Right renal pelvis (tissue), 4 donors: Measurements from ENCODE around the gene IP6K2. TPM values are rescaled to one million over a fixed set of nuclear protein-coding genes. Genes with fewer than 3 reads are reported as not detected.

Experiments
- DNase-seq, 4 donors: peaks; one replicate each; pipeline ENCODE4 v3.0.0-alpha.2; 2013; ENCODE audit warnings: low read depth in 4 of 4, low spot score in 3 of 4, missing footprints in 1 of 4
- polyA plus RNA-seq, 4 donors: library from polyadenylated mRNA; unstranded; fragments of 120-200 nt; gene quantifications; one replicate each; pipeline ENCODE4 v1.2.1, GENCODE V29; 2013; ENCODE audit not compliant: insufficient read length in 4 of 4

IP6K2 gene
- polyA plus RNA-seq, 4 donors, result 183 to 280 (median 215) TPM

GRCh38 chr3:48644898-48645760, 71.9 kb downstream of the IP6K2 start:
- no peak for DNase-seq

DNA sequence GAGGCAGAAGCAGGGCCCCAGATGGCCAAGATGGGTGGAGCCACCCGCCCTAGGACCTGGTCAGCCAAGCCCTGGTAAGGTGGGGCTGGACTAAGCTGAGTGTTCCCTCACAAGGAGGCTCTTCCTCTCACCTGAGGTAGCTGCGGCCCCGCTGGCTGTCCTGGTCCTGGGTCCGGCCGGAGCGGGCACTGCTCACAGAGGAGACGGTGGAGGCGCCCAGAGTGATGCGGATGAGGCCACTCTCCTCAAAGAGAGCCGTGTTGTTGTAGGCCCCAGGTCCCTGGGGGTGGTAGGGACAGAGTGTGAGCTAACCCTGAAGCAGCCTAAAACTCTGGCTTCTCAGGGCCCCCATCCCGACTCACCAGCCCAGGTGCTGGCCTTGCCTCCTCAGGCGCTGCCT, 74.4 kb downstream of the IP6K2 start:
- DNase-seq, result no peak

DNA sequence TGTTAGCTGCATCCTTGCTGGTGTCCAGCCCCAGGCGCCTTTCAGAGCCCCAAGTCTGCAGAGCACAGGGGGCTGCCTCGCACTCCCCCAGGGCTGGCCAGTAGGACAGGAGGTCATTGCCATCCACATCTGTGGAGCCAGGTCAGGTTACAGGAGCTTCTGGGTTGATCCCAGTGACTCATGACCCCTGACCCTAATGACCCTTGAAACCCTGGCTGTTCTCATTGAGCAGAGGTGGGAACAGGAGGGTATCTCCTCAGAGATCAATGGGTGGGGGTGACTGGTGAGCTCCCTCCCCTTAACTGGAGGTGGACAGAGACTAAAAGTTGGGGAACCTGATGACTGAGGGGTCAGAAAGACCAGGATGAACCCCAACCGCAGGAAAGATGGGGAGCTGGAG, 75.6 kb downstream of the IP6K2 start:
- no peak for DNase-seq

GRCh38 chr3:48639944-48640606, 76.9 kb downstream of the IP6K2 start:
- DNase-seq, result no peak

Other genes starting within 250 kb of the IP6K2 start
- gene SHISA5, start 213.0 kb downstream of the IP6K2 start, polyA plus RNA-seq, result 100 to 1,000 TPM; 111 to 120 (median 112) TPM
- 1 to 10 TPM; 3.9 to 5.4 (median 4.9) TPM for gene PFKFB4, start 160.4 kb downstream of the IP6K2 start, polyA plus RNA-seq
- under 1 TPM; 0.19 to 0.66 (median 0.57) TPM for gene UCN2, start 153.4 kb downstream of the IP6K2 start, polyA plus RNA-seq
- gene COL7A1, start 121.9 kb downstream of the IP6K2 start, polyA plus RNA-seq, result 10 to 100 TPM; 17.3 to 18.3 (median 17.8) TPM
- 100 to 1,000 TPM; 262 to 323 (median 276) TPM for gene UQCRC1, start 107.6 kb downstream of the IP6K2 start, polyA plus RNA-seq
- gene TMEM89, start 95.5 kb downstream of the IP6K2 start, polyA plus RNA-seq, result under 1 TPM in 1 of 4 donors, not detected in 3; 0.21 TPM
- gene SLC26A6, start 81.8 kb downstream of the IP6K2 start, polyA plus RNA-seq, result 10 to 100 TPM; 20.7 to 30.9 (median 23.1) TPM
- 1 to 10 TPM in 3 of 4 donors, under 1 TPM in 1; 0.96 to 1.4 (median 1.1) TPM for gene CELSR3, start 54.3 kb downstream of the IP6K2 start, polyA plus RNA-seq
- gene NCKIPSD, start 31.3 kb downstream of the IP6K2 start, polyA plus RNA-seq, result 10 to 100 TPM; 13.8 to 22.2 (median 18.0) TPM
- 10 to 100 TPM; 38.5 to 46.2 (median 43.8) TPM for gene PRKAR2A, start 130.7 kb upstream of the IP6K2 start, polyA plus RNA-seq
- gene SLC25A20, start 181.7 kb upstream of the IP6K2 start, polyA plus RNA-seq, result 10 to 100 TPM; 17.9 to 20.6 (median 19.1) TPM
- 10 to 100 TPM; 61.8 to 78.2 (median 68.3) TPM for gene ARIH2, start 201.6 kb upstream of the IP6K2 start, polyA plus RNA-seq